ENCODE measurements around the gene MTSS2.

DNA sequence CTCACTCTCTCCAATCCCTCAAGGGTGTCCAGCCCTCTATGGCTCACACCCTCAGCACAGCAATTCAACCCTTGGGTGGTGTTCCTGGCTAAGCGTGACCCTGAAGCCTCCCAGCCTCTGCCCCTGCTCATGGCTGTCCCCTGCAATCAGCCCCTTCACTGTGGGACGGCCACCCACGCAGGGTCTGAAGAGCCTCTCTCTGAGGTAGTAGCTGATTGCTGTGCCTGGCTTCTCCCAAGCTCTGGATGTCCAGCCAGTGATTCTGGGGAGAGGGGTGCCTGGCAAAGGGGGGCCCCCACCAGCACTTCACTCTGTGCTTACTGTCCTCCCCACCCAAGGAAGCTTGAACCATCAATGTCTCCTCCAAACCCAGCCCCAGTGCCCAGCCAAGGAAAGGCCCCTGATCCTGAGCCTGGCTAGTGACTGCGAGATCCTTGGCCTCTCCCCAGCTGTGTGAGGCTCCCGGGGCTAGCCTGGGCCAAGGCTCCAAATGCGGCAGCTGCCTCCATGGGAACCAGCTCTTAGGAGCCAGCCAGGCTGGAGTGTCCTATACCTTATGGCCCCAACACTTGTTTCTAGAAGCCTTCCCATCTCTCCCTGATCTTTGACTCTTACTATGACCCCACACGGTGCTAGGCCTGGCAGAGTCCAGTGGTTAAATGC, 9.9 kb downstream of the MTSS2 start:
- no peak for TF ChIP-seq EZH2phosphoT487 (IDR thresholded peaks at IDR 0.05; ENCODE audit: borderline replicate concordance, low read length)
- no peak for TF ChIP-seq EZH2 (IDR thresholded peaks at IDR 0.05; ENCODE audit: low read length, unreplicated experiment)
